HUES48 (cell line): ENCODE measurements around the gene RPL36AL.
"Not testable (repeated sequence)": the region's sequence is repeated elsewhere in the genome, so short reads cannot be mapped to it uniquely, and the experiment has no call there.

ENCODE experiments used
- H3K27ac ChIP-seq: one replicate; pipeline ENCODE4 v1.7.0; 2013; ENCODE audit warnings: low read depth, low read length, inconsistent platforms
- H3K27me3 ChIP-seq: 2 replicates; pipeline ENCODE4 v1.6.1; 2013; ENCODE audit warnings: mild to moderate bottlenecking, low read length; ENCODE audit not compliant: control insufficient read depth, insufficient read depth
- H3K36me3 ChIP-seq: 2 replicates; pipeline ENCODE4 v1.6.1; 2013; ENCODE audit warnings: low read length; ENCODE audit not compliant: control insufficient read depth, insufficient read depth
- H3K4me1 ChIP-seq: 2 replicates; pipeline ENCODE4 v1.6.1; 2013; ENCODE audit warnings: mild to moderate bottlenecking, low read length; ENCODE audit not compliant: control insufficient read depth, insufficient read depth
- H3K4me3 ChIP-seq: 2 replicates; pipeline ENCODE4 v1.5.1; 2013; ENCODE audit warnings: mild to moderate bottlenecking, low read depth, low read length
- H3K9ac ChIP-seq: 2 replicates; pipeline ENCODE4 v1.6.1; 2013; ENCODE audit warnings: mild to moderate bottlenecking, low read depth, low read length, moderate library complexity
- H3K9me3 ChIP-seq: 2 replicates; pipeline ENCODE4 v1.6.1; 2013; ENCODE audit warnings: low read length; ENCODE audit not compliant: control insufficient read depth, insufficient read depth

Gene RPL36AL

DNA sequence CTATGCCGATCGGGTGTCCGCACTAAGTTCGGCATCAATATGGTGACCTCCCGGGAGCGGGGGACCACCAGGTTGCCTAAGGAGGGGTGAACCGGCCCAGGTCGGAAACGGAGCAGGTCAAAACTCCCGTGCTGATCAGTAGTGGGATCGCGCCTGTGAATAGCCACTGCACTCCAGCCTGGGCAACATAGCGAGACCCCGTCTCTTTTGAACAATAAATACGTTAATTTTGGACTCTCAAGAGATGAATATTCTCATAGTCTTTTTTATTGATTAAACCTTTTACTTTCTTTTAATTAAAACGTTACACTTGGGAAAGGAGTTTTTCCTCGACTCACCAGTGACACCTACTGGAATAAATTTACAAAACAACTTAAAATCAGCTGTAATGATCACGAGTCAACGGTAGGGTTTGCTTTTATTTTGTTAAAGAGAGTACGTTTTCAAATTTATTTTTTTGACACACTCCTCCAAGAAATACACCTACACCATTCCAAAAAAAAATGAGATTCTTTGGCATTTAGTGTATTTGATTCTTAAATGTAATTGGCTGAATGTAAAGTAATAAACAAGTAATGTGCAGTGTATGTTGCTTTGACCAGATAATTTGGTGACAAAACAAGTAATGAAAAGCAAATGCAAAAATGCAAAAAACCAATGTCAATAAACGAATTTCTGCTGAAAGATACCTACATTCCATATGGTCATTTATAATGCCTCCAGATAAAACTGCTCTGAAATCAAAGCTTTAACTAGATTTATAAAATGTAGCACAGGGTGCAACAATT is 33.6 kb downstream of the RPL36AL start:
- Histone ChIP-seq H3K36me3 (peaks cover 30% of the 10 kb centered on the region), H3K27ac (peak overlapping the region; percentile 75), H3K4me1 (peaks cover 19% of the 10 kb centered on the region), H3K9ac (no peak overlapping the region), H3K27me3 (no peaks in the 10 kb centered on the region), H3K4me3 (peak overlapping the region; percentile 49), H3K9me3 (no peaks in the 10 kb centered on the region)

DNA sequence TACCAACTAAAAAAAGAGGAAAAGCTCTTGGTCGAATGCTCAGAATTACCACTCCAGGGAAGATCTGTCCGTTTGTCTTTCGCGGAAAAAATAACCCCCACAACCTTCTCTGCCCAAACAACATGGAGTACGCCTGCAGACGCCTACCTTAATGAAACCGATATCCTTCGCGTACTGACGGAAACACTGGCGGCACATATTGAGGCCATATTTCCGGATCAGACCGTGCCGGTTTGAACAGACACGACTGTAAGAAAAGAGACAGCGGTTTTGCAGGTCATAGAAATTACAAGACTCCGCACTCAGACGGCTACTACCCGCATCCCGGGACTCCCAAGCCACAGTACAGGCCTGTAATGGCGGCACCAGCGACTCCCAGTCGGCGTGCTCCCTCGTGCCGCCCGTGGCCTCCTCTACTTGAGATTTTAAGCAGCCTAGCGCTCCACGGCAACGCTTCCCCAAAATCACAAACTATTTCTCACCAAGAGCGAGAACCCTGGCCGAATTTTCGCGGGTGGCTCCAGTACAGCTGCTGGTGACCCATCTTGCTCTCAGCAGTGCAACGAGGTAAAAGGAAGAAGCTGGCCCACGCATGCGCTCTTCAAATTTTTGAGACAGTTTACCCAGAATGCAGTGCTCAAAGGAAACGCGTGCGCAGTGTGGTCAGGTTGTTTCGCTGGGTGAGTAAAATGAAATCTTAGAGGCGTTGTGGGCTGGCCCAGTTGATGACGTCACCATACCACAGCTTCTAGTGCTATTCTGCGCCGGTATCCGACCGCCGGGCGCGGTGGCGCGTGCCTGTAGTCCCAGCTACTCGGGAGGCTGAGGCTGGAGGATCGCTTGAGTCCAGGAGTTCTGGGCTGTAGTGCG is 34.4 kb downstream of the RPL36AL start, which contains the start of gene RPS29:
TSS of gene RPS29 (minus strand) at position 578 of the 870 bp plus-strand sequence. CDS start at position 544, 34 bp downstream.
- Histone ChIP-seq H3K9me3 (no peaks in the 10 kb centered on the region), H3K4me1 (peaks cover 19% of the 10 kb centered on the region), H3K4me3 (peak within 1 kb of the TSS; percentile 88), H3K27me3 (no peaks in the 10 kb centered on the region), H3K27ac (peak within 1 kb of the TSS; percentile 88), H3K36me3 (peaks cover 30% of the 10 kb centered on the region), H3K9ac (peak within 1 kb of the TSS; percentile 99)

DNA sequence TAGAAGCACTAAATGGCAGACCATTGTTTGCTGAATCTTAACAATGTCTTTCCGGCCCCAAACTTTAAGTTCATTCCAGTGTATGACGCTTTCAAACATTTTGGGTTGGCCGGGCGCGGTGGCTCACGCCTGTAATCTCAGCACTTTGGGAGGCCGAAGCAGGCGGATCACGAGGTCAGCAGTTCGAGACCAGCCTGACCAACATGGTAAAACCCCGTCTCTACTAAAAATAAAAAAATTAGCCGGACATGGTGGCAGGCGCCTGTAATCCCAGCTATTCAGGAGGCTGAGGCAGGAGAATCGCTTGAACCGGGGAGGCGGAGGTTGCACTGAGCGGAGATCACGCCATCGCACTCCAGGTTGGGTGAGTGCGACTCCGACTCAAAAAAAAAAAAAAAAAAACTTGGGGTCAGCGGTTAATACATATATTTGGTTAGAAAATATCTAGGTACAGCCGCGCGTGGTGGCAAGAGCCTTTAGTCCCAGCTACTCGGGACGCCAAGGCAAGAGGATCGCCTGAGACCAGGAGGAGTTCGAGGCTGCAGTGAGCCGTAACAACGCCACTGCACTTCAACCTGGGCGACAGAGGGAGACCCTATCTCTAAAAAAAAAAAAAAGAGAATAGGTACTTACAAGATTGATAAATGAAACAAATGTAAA is 35.3 kb downstream of the RPL36AL start:
- H3K27me3 ChIP-seq, H3K9me3 ChIP-seq: not testable (repeated sequence)
- Histone ChIP-seq H3K36me3 (peaks cover 30% of the 10 kb centered on the region), H3K27ac (peak overlapping the region; percentile 88), H3K4me3 (peak overlapping the region; percentile 88), H3K9ac (peak overlapping the region; percentile 99), H3K4me1 (peaks cover 19% of the 10 kb centered on the region)

DNA sequence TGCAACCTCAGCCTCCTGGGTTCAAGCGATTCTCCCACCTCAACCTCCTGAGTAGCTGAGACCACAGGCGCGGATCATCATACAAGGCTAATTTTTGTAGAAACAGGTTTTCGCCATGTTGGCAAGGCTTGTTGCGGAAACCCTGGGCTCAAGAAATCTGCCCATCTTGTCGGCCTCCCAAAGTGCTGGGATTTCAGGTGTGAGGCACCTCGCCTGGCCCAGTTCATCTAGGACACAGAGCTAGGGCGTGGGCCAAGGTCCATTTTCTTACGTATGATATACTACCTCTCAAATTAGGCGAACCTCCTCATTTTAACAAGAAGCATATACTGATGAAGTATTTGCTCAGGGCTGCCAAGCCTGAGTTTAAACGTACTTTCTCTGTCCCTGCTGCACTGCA is 36.4 kb downstream of the RPL36AL start:
- H3K4me3 ChIP-seq: peak overlapping the region; percentile 88
- H3K27ac ChIP-seq: peak overlapping the region; percentile 63
- H3K9ac ChIP-seq: peak overlapping the region; percentile 99
- no peaks in the 10 kb centered on the region for H3K9me3 ChIP-seq
- peaks cover 19% of the 10 kb centered on the region for H3K4me1 ChIP-seq
- no peaks in the 10 kb centered on the region for H3K27me3 ChIP-seq
- H3K36me3 ChIP-seq: peaks cover 33% of the 10 kb centered on the region

DNA sequence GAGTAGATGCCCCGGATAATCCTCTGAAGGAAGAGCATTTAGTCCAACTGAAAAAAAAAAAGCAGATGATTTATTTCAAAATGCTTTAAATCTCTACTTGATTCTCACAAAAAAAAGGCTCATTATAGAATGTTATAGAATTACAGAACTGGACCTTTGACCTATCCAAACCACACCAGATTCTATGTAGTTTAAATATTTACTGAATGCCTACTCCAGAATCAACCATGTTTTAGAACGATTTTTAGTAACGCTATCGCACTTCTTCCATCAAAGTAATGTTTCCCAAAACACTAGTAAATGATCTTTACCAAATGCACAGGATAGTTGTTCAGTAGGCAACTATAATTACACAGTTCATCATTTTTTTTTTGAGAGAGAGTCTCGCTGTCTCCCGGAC is 36.8 kb downstream of the RPL36AL start:
- Histone ChIP-seq H3K9me3 (no peaks in the 10 kb centered on the region), H3K9ac (peak overlapping the region; percentile 99), H3K36me3 (peaks cover 33% of the 10 kb centered on the region), H3K27me3 (no peaks in the 10 kb centered on the region), H3K4me1 (peaks cover 19% of the 10 kb centered on the region), H3K27ac (peak overlapping the region; percentile 63), H3K4me3 (peak overlapping the region; percentile 88)

DNA sequence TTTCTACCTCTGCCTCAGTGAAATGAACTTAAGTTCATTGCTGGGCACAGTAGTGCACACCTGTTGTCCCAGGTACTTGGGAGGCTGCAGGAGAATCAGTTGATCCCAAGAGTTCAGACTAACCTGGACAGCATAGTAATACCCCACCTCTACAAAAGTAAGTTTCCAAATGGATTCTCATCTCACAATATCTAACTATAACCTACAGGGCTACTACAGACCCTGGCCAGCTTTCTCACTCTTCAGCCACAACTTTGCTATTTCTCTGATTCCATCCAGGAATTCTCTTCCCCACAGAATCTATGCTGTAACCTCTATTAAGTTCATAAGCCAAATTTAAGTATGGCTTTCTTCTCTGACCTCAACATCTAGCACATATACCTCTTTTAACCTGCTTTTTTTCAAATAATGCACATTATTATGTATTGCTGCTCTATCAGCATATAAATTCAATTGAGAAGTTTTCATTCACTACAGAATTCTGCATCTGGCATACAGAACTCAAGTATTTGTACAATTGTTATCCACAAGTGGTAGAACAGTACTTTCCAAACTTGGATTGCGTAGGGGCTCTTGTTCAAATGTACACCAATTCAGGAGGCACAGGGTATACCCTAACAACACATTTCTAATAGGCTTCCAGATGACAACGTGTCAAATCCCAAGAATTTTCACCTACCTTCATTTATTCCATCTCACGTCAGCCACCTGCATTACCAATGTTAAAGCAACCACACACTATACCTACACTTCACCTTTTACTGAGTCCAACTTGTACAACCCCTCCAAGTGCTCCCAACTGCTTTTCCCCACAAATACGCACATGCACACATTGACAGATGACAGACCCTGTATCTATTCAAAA is 38.1 kb downstream of the RPL36AL start:
- H3K9ac ChIP-seq: peak overlapping the region; percentile 14; the same call in 1 of the 2 replicates
- H3K36me3 ChIP-seq: peaks cover 41% of the 10 kb centered on the region
- H3K27ac ChIP-seq: peak overlapping the region; percentile 63
- H3K4me3 ChIP-seq: no peak overlapping the region
- H3K9me3 ChIP-seq: no peaks in the 10 kb centered on the region
- no peaks in the 10 kb centered on the region for H3K27me3 ChIP-seq
- H3K4me1 ChIP-seq: peaks cover 19% of the 10 kb centered on the region

DNA sequence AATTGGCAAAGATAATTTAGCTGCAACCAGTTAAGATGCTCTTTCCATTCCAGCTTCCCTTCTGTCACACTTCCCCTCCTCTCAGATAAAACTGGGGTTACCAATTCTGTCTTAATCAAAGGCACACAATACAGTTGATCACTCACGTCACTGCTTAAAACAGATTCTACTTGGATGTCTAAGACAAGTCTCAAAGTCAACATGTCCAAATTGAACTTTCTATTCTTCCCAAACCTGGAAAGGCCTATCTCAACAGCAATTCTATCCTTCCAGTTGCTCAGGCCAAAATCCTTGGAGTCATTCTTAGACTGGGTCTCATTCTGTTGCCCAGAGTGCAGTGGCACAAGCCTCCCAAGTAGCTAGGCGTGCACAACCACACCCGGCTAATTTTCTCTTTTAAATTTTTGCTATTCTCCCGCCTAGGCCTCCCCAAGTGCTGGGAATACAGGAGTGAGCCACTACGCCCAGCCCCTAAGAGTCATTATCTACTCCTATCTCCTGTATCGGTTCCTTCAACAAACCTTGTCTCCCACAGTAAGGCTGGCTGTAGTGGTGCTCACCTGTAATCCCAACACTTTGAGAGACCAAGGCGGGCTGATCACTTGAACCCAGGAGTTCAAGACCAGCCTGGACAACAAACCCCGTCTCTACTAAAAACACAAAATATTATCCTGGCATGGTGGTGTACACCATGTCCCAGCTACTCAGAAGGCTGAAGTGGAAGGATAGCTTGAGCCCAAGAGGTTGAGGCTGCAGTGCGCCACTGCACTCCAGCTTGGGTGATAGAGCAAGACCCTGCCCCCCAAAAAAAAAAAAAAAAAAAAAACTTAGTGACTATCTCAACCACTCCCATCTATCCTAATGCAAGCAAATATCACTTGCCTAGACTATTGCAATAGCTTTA is 39.0 kb downstream of the RPL36AL start:
- Histone ChIP-seq H3K4me1 (peaks cover 19% of the 10 kb centered on the region), H3K4me3 (no peak overlapping the region), H3K27me3 (no peaks in the 10 kb centered on the region), H3K9ac (peak overlapping the region; percentile 30; the same call in 1 of the 2 replicates), H3K9me3 (no peaks in the 10 kb centered on the region), H3K36me3 (peaks cover 50% of the 10 kb centered on the region), H3K27ac (peak overlapping the region; percentile 52)

DNA sequence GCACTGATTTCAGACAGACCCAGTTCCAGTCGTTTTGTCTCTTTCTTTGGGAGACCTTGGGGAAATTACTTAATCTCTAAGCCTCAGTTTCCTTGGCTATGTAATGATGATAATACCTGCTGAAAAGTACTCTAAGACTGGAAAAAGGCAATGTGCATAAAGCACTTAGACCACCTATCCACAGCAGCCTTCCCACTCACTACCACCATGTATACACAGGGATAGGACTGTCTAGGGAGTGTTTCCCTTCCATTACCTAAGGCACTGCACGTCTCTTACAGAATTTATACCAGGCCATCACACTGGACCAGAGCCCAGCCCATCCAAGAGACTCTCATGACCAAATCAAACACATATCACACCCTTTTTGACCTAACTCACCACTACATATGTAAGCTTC is 40.6 kb downstream of the RPL36AL start:
- Histone ChIP-seq H3K4me3 (no peak overlapping the region), H3K9me3 (no peaks in the 10 kb centered on the region), H3K36me3 (peaks cover 61% of the 10 kb centered on the region), H3K9ac (no peak overlapping the region), H3K27me3 (no peaks in the 10 kb centered on the region), H3K4me1 (peaks cover 19% of the 10 kb centered on the region), H3K27ac (no peak overlapping the region)

DNA sequence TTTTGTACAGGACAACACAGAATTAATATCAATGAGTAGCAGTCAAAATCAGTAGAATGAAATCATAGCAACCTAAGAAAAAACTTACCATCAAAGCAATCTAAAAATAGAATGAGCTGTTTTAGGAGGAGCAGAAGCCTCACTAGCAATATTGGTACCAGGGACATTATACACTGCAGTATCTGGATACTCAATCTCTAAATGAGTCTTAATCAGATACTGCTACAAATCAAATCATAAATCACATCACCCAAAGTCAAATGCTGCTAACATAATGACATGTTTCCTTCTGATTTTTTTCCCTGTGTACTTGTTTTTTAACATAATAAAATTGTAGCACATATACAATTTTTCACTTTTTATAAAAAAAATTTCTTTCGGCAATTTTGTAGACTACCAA is 42.3 kb downstream of the RPL36AL start:
- H3K27ac ChIP-seq: no peak overlapping the region
- no peak overlapping the region for H3K9ac ChIP-seq
- no peaks in the 10 kb centered on the region for H3K27me3 ChIP-seq
- peaks cover 6% of the 10 kb centered on the region; the same call in 1 of the 2 replicates for H3K4me1 ChIP-seq
- H3K9me3 ChIP-seq: no peaks in the 10 kb centered on the region
- H3K36me3 ChIP-seq: peaks cover 52% of the 10 kb centered on the region
- no peak overlapping the region for H3K4me3 ChIP-seq
